HEK293 (cell line): Measurements from ENCODE around the gene ZNF668.
A peak's percentile ranks its signal among the peaks of the same experiment; 100 is the strongest.

Experiments used
- CTCF ChIA-PET: fragments of 350-600 bp; formaldehyde crosslinking; extraction: SDS; loops from one replicate; lab custom pipeline; 2021; ENCODE audit warnings: antibody characterized with exemption; lab: Yijun Ruan, JAX
- POLR2A ChIA-PET: fragments of 300-600 bp; formaldehyde crosslinking; extraction: SDS; loops from one replicate; lab custom pipeline; 2020; ENCODE audit warnings: antibody characterized with exemption, inconsistent platforms; lab: Yijun Ruan, JAX
- H3K27ac ChIP-seq: fragments of 200-500 bp; sonication (Bioruptor generic); 2 replicates; pipeline ENCODE4 v1.5.1; 2014; ENCODE audit warnings: low read depth, low read length, control low read depth, inconsistent platforms; ENCODE audit errors: extremely low read depth
- H3K36me3 ChIP-seq, 2 experiments: fragments of 200-500 bp in 1 of 2; sonication (Bioruptor generic) in 1 of 2; 1 replicate in 1 of 2; 2 replicates in 1 of 2; pipeline ENCODE4 v1.5.1; 2014 to 2017; ENCODE audit warnings: inconsistent platforms in 2 of 2, low read length in 2 of 2; ENCODE audit not compliant: control insufficient read depth in 2 of 2, insufficient read depth in 1 of 2
- H3K4me1 ChIP-seq: fragments of 200-500 bp; sonication (Bioruptor generic); 2 replicates; pipeline ENCODE4 v1.5.1; 2014; ENCODE audit warnings: mild to moderate bottlenecking, low read length, inconsistent platforms; ENCODE audit not compliant: control insufficient read depth, insufficient read depth
- H3K4me3 ChIP-seq: 2 replicates; pipeline ENCODE4 v1.5.1; 2011; ENCODE audit warnings: low read depth, mild to moderate bottlenecking, control low read depth, low read length, moderate library complexity
- H3K9me3 ChIP-seq: fragments of 200-500 bp; sonication (Bioruptor generic); 2 replicates; pipeline ENCODE4 v1.5.1; 2014; ENCODE audit warnings: low read depth, low read length, inconsistent platforms; ENCODE audit not compliant: control insufficient read depth, insufficient read depth
- KLF17 ChIP-seq: fragments of 450-650 bp; formaldehyde crosslinking; IDR thresholded peaks from 2 replicates; pipeline ENCODE4 v1.5.1; 2016; ENCODE audit warnings: missing biosample characterization, missing genetic modification characterization
- KLF9 ChIP-seq: fragments of 450-650 bp; formaldehyde crosslinking; IDR thresholded peaks from 2 replicates; pipeline ENCODE4 v1.5.1; 2016; ENCODE audit warnings: missing biosample characterization, missing genetic modification characterization, low read depth
- PATZ1 ChIP-seq: fragments of 450-650 bp; formaldehyde crosslinking; IDR thresholded peaks from 2 replicates; pipeline ENCODE4 v1.5.1; 2016; ENCODE audit warnings: missing biosample characterization, missing genetic modification characterization
- PRDM10 ChIP-seq: fragments of 450-650 bp; formaldehyde crosslinking; IDR thresholded peaks from 2 replicates; pipeline ENCODE4 v1.5.1; 2016; ENCODE audit warnings: missing biosample characterization, missing genetic modification characterization
- SCRT1 ChIP-seq: fragments of 450-650 bp; formaldehyde crosslinking; IDR thresholded peaks from 2 replicates; pipeline ENCODE4 v1.5.1; 2016; ENCODE audit warnings: missing biosample characterization, missing genetic modification characterization, borderline replicate concordance
- SCRT2 ChIP-seq: fragments of 450-650 bp; formaldehyde crosslinking; IDR thresholded peaks from 2 replicates; pipeline ENCODE4 v1.5.1; 2016; ENCODE audit warnings: missing biosample characterization, missing genetic modification characterization
- SP2 ChIP-seq: fragments of 450-650 bp; formaldehyde crosslinking; IDR thresholded peaks from 2 replicates; pipeline ENCODE4 v1.5.1; 2016; ENCODE audit warnings: missing biosample characterization, missing genetic modification characterization
- SP3 ChIP-seq: fragments of 450-650 bp; formaldehyde crosslinking; IDR thresholded peaks from 2 replicates; pipeline ENCODE4 v1.5.1; 2016; ENCODE audit warnings: missing biosample characterization, missing genetic modification characterization
- YY2 ChIP-seq: fragments of 450-650 bp; formaldehyde crosslinking; IDR thresholded peaks from 2 replicates; pipeline ENCODE4 v1.5.1; 2016; ENCODE audit warnings: missing biosample characterization, missing genetic modification characterization
- ZBTB17 ChIP-seq: fragments of 450-650 bp; formaldehyde crosslinking; IDR thresholded peaks from 2 replicates; pipeline ENCODE4 v1.5.1; 2016; ENCODE audit warnings: missing biosample characterization, missing genetic modification characterization
- ZNF114 ChIP-seq: fragments of 450-650 bp; formaldehyde crosslinking; IDR thresholded peaks from 2 replicates; pipeline ENCODE4 v1.5.0; 2017; ENCODE audit warnings: missing biosample characterization, missing genetic modification characterization
- ZNF146 ChIP-seq: fragments of 450-650 bp; formaldehyde crosslinking; IDR thresholded peaks from 2 replicates; pipeline ENCODE4 v1.5.1; 2016; ENCODE audit warnings: missing biosample characterization, missing genetic modification characterization
- ZNF174 ChIP-seq: fragments of 450-650 bp; formaldehyde crosslinking; IDR thresholded peaks from 2 replicates; pipeline ENCODE4 v1.5.0; 2017; ENCODE audit warnings: missing biosample characterization, mild to moderate bottlenecking, missing genetic modification characterization
- ZNF362 ChIP-seq: fragments of 450-650 bp; formaldehyde crosslinking; IDR thresholded peaks from 2 replicates; pipeline ENCODE4 v1.5.1; 2016; ENCODE audit warnings: missing biosample characterization, missing genetic modification characterization
- ZNF514 ChIP-seq: fragments of 450-650 bp; formaldehyde crosslinking; IDR thresholded peaks from 2 replicates; pipeline ENCODE4 v1.5.1; 2016; ENCODE audit warnings: missing biosample characterization, missing genetic modification characterization
- ZNF521 ChIP-seq: fragments of 450-650 bp; formaldehyde crosslinking; IDR thresholded peaks from 2 replicates; pipeline ENCODE4 v1.5.1; 2017; ENCODE audit warnings: missing biosample characterization, mild to moderate bottlenecking, missing genetic modification characterization
- ZNF692 ChIP-seq: fragments of 450-650 bp; formaldehyde crosslinking; IDR thresholded peaks from 2 replicates; pipeline ENCODE4 v1.5.1; 2016; ENCODE audit warnings: missing biosample characterization, missing genetic modification characterization
- ZNF76 ChIP-seq: fragments of 450-650 bp; formaldehyde crosslinking; IDR thresholded peaks from 2 replicates; pipeline ENCODE4; 2016; ENCODE audit warnings: low read depth, missing biosample characterization, missing genetic modification characterization, borderline replicate concordance
- ZSCAN23 ChIP-seq: fragments of 450-650 bp; formaldehyde crosslinking; IDR thresholded peaks from 2 replicates; pipeline ENCODE4 v1.5.1; 2016; ENCODE audit warnings: missing biosample characterization, missing genetic modification characterization

ZNF668 gene

GRCh38 chr16:31094088-31094423, 20.0 kb upstream of the ZNF668 start (continued):
- TF ChIP-seq ZNF692 (tag by site-specific recombination) (0 out of 2 replicates have a peak, but pooled peaks have one; percentile 84), PATZ1 (tag by site-specific recombination) (no peak), SCRT1 (tag by site-specific recombination) (no peak), ZNF521 (tag by site-specific recombination) (no peak), ZSCAN23 (tag by site-specific recombination) (0 out of 2 replicates have a peak, but pooled peaks have one; percentile 19), YY2 (tag by site-specific recombination) (peak; percentile 83)

GRCh38 chr16:31093132-31093703, 19.2 kb upstream of the ZNF668 start:
- no peaks in the 10 kb centered on the region for H3K9me3 ChIP-seq
- CTCF ChIA-PET, result interaction anchor here (0.5 to 1.2 kb wide), 2 partner anchors 45 to 61 kb away, joined by 4 to 5 read pairs; no protein-coding TSS in a partner anchor
- peak overlapping the region; percentile 8 for H3K4me3 ChIP-seq
- peak; percentile 44; the same call in 1 of the 2 replicates for TF ChIP-seq KLF9 (tag by site-specific recombination)
- TF ChIP-seq SP3, result peak; percentile 60
- no peak for TF ChIP-seq ZNF146 (tag by site-specific recombination)
- peak; percentile 26; the same call in 1 of the 2 replicates for TF ChIP-seq ZBTB17 (tag by site-specific recombination)
- TF ChIP-seq ZNF362 (tag by site-specific recombination), result peak; percentile 95
- TF ChIP-seq SP2 (tag by site-specific recombination), result peak; percentile 51
- TF ChIP-seq, all 188 proteins: peak for 5
- Histone ChIP-seq H3K4me1 (peaks cover 3% of the 10 kb centered on the region; the same call in 1 of the 2 replicates), H3K27ac (no peak overlapping the region), H3K36me3 (peaks cover 0 to 32% of the 10 kb centered on the region in 2 experiments; a peak in 2 of 3 replicates)
- POLR2A ChIA-PET, result interaction anchor here (1.1 to 4.0 kb wide), 9 partner anchors 9 to 367 kb away, joined by 3 to 26 read pairs (median 6); partner anchors contain the start of genes ARMC5, FUS, KAT8 and STX4

- H3K27ac ChIP-seq, result no peak overlapping the region
- peaks cover 3% of the 10 kb centered on the region; the same call in 1 of the 2 replicates for H3K4me1 ChIP-seq
- H3K9me3 ChIP-seq, result no peaks in the 10 kb centered on the region
- no peak overlapping the region for H3K4me3 ChIP-seq
- TF ChIP-seq ZNF114 (tag by site-specific recombination) (no peak), SCRT2 (peak; percentile 51; the same call in 1 of the 2 replicates)
- peaks cover 0 to 34% of the 10 kb centered on the region in 2 experiments; a peak in 2 of 3 replicates for H3K36me3 ChIP-seq
- POLR2A ChIA-PET, result interaction anchor here (0.6 to 4.0 kb wide), 9 partner anchors 8 to 1268 kb away, joined by 3 to 26 read pairs (median 5); partner anchors contain the start of genes FUS, KAT8, STX4 and ZNF646
- CTCF ChIA-PET, result interaction anchor here (0.7 to 0.8 kb wide), 3 partner anchors 10 to 107 kb away, joined by 3 to 9 read pairs (median 3); partner anchors contain the start of gene HSD3B7
These were observed 18.3 kb upstream of the ZNF668 start for GRCh38 chr16:31092330-31092729.

- ChIA-PET CTCF (no interaction called here), POLR2A (interaction anchor here (1.1 to 2.0 kb wide), 2 partner anchors 27 to 52 kb away, joined by 3 to 5 read pairs; partner anchors contain the start of gene KAT8)
- peaks cover 3% of the 10 kb centered on the region; the same call in 1 of the 2 replicates for H3K4me1 ChIP-seq
- no peak overlapping the region for H3K4me3 ChIP-seq
- H3K9me3 ChIP-seq, result no peaks in the 10 kb centered on the region
- H3K36me3 ChIP-seq, result peaks cover 0 to 42% of the 10 kb centered on the region in 2 experiments; a peak in 2 of 3 replicates
- H3K27ac ChIP-seq, result no peak overlapping the region
- TF ChIP-seq ZNF174 (tag by site-specific recombination), result no peak
- peak; percentile 48 for TF ChIP-seq PRDM10 (tag by site-specific recombination)
- no peak for TF ChIP-seq ZNF514 (tag by site-specific recombination)
- TF ChIP-seq ZNF76 (tag by site-specific recombination), result peak; percentile 85
- peak; percentile 84 for TF ChIP-seq KLF17 (tag by site-specific recombination)
These were observed 16.5 kb upstream of the ZNF668 start for GRCh38 chr16:31090540-31090939.
